Heart left ventricle (tissue), 16 donors: ENCODE data around the gene PALLD. TPM values are rescaled to one million over a fixed set of nuclear protein-coding genes. Genes with fewer than 3 reads are reported as not detected.
A peak's percentile ranks its signal among the peaks of the same experiment; 100 is the strongest.
"Not testable (repeated sequence)": the region's sequence is repeated elsewhere in the genome, so short reads cannot be mapped to it uniquely, and the experiment has no call there.

Experiments
- ATAC-seq, 4 donors: fragments of 200-7000 bp; cut with Tn5 transposase; one replicate each; pipeline ENCODE4 v1.9.1; 2020 to 2022; ENCODE audit warnings: moderate library complexity in 4 of 4, mild to moderate bottlenecking in 3 of 4, moderate number of reproducible peaks in 1 of 4
- DNase-seq, 5 donors: peaks; one replicate each; pipeline ENCODE4 v3.0.0-alpha.2; 2020
- H3K27ac ChIP-seq, 12 donors: fragments of 200-600 bp; sonication (generic) in 4 of 12; one replicate each; pipeline versions ENCODE4 v1.5.0 to v1.8.0; 2016 to 2022; ENCODE audit warnings: mild to moderate bottlenecking in 2 of 12
- H3K27me3 ChIP-seq, 9 donors: fragments of 200-600 bp; sonication (generic) in 2 of 9; one replicate each; pipeline versions ENCODE4 v1.5.1 to v1.8.0; 2016 to 2022; ENCODE audit warnings: mild to moderate bottlenecking in 3 of 9
- H3K36me3 ChIP-seq, 9 donors: fragments of 200-600 bp; sonication (generic) in 2 of 9; one replicate each; pipeline versions ENCODE4 v1.5.0 to v1.8.0; 2018 to 2022; ENCODE audit warnings: mild to moderate bottlenecking in 2 of 9
- H3K4me1 ChIP-seq, 12 donors: fragments of 200-600 bp; sonication (generic) in 4 of 12; one replicate each; pipeline versions ENCODE4 v1.5.0 to v1.8.0; 2016 to 2022; ENCODE audit warnings: mild to moderate bottlenecking in 3 of 12
- H3K4me3 ChIP-seq, 12 donors: fragments of 200-600 bp; sonication (generic) in 4 of 12; one replicate each; pipeline versions ENCODE4 v1.5.0 to v1.8.0; 2017 to 2022; ENCODE audit warnings: mild to moderate bottlenecking in 9 of 12, moderate library complexity in 4 of 12
- H3K9me3 ChIP-seq, 12 donors: fragments of 200-600 bp; sonication (generic) in 4 of 12; one replicate each; pipeline versions ENCODE4 v1.5.0 to v1.8.0; 2016 to 2022; ENCODE audit warnings: mild to moderate bottlenecking in 1 of 12
- POLR2A ChIP-seq, 2 donors: fragments of 450-650 bp; IDR thresholded peaks; one replicate each; pipeline ENCODE4 v1.6.1; 2017; ENCODE audit warnings: antibody characterized with exemption in 2 of 2, mild to moderate bottlenecking in 2 of 2, moderate library complexity in 2 of 2
- WGBS, 4 donors: extraction: QIAGEN DNeasy Blood & Tissue Kit in 2 of 4; methylation state at CpG; one replicate each; pipeline versions ENCODE4 v1.1.5 to v1.1.7; 2013 to 2018; 5-methylcytosine and 5-hydroxymethylcytosine counted together
- intact Hi-C, 10 donors: fragments of 100-400 bp; cut with DNase I; formaldehyde crosslinking; loops; one replicate each; pipeline versions ENCODE4 v1.11.1 to v1.14.2; 2022
- polyA plus RNA-seq, 2 donors: library from polyadenylated mRNA; stranded (reverse); fragments of 200-250 nt; gene quantifications; one replicate each; pipeline ENCODE4 v1.2.3, GENCODE V29; 2013
- total RNA-seq, 9 donors: library from RNA; depleted of rRNA in 2 of 9; stranded (reverse); fragments of >200 nt in 2 of 9; fragmentation: NEBNext Ultra II Directional in 3 of 9; extraction: Animal tissue kit (Norgen Biotek cat#: 25700) in 3 of 9; gene quantifications; one replicate each; pipeline versions ENCODE4 v1.1.0 to v1.2.4, GENCODE V29; 2016 to 2023
- TF ChIP-seq, protein P1 (sequence below), 12 donors: fragments of 200-600 bp; sonication (generic) in 4 of 12; IDR thresholded peaks; one replicate each; pipeline versions ENCODE4 v1.5.0 to v1.8.0; 2018 to 2022; ENCODE audit warnings: antibody characterized with exemption in 12 of 12, mild to moderate bottlenecking in 5 of 12
- donor health status: ischemic (EF 13 %, LVEDD 7.1; RV severe dilation, severe dysfunction).
- donor health status: healthy with polysubstance abuse.
- donor health status: DM: no; HTN: yes; CAD: no.
- donor health status: DM: no; HTN: no; CAD: no.
- donor health status: ischemic (EF 25% LVEDD 6.9; RV normal size, moderate dysfunction).
- donor health status: ischemic (EF 25% LVEDD 5.7; RV mildly dilated, moderate dysfunction).
- donor health status: healthy.
- donor health status: DM: yes; HTN: yes; CAD: no.
- donor health status: ischemic (EF 35%, LVEDD 5.7; RV mildly dilated, moderate dysfunction).
- donor health status: nonischemic (EF 11% LVEDD 7.7; RV severe dilation, severe dysfunction).
- donor health status: DM: yes; HTN: yes; CAD: no.
- donor health status: PGD.
- donor health status: ischemic (EF 29% LVEDD 5.4; RV normal size, mild dysfunction).
- donor health status: nonischemic (EF 23%, LVEDD 6.1; RV moderate dilation, normal function).

PALLD gene
- total and polyA plus RNA-seq, 11 donors, result 193 to 1,428 (median 1,015) TPM

DNA sequence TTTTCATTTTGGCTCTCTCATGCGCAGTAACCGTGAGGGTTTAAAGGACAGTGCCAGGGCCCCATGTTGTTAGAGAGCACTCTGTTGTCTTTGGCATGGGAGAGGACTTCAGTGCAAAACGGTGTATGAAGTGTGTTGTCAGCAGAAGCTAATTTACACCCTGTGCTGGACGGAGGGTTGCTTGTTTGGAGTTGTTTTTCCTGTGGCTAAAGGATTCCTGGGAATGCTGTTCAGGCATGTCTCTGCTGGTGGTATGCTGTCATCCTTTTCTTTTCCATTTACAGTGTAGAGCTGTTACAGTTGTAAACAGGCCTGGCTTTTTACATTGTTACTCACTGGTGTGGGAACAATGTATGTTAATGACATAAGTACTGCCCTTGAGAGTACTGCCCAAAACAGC lies 306.9 kb downstream of the PALLD start:
- no peak for TF ChIP-seq POLR2A (IDR thresholded peaks at IDR 0.05)
- TF ChIP-seq, protein P1, sequence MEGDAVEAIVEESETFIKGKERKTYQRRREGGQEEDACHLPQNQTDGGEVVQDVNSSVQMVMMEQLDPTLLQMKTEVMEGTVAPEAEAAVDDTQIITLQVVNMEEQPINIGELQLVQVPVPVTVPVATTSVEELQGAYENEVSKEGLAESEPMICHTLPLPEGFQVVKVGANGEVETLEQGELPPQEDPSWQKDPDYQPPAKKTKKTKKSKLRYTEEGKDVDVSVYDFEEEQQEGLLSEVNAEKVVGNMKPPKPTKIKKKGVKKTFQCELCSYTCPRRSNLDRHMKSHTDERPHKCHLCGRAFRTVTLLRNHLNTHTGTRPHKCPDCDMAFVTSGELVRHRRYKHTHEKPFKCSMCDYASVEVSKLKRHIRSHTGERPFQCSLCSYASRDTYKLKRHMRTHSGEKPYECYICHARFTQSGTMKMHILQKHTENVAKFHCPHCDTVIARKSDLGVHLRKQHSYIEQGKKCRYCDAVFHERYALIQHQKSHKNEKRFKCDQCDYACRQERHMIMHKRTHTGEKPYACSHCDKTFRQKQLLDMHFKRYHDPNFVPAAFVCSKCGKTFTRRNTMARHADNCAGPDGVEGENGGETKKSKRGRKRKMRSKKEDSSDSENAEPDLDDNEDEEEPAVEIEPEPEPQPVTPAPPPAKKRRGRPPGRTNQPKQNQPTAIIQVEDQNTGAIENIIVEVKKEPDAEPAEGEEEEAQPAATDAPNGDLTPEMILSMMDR (IDR thresholded peaks at IDR 0.05), result no peak
- H3K27ac ChIP-seq, result peak overlapping the region in 10 of 12 donors; percentile 19 to 58 (median 47)
- DNase-seq, result no peak
- H3K9me3 ChIP-seq, result peaks cover 0 to 5% (median 0%) of the 10 kb centered on the region in 12 donors
- H3K27me3 ChIP-seq, result no peaks in the 10 kb centered on the region
- H3K36me3 ChIP-seq, result no peaks in the 10 kb centered on the region
- intact Hi-C loops, result no loop called here
- no peak overlapping the region for H3K4me3 ChIP-seq
- ATAC-seq, result peak; percentile 72 to 81 (median 77)
- peaks cover 0 to 20% (median 8%) of the 10 kb centered on the region in 12 donors for H3K4me1 ChIP-seq
- 39 to 57% (median 45%) methylated on average over 4 of the region's 4 CpGs for WGBS, 4 donors

DNA sequence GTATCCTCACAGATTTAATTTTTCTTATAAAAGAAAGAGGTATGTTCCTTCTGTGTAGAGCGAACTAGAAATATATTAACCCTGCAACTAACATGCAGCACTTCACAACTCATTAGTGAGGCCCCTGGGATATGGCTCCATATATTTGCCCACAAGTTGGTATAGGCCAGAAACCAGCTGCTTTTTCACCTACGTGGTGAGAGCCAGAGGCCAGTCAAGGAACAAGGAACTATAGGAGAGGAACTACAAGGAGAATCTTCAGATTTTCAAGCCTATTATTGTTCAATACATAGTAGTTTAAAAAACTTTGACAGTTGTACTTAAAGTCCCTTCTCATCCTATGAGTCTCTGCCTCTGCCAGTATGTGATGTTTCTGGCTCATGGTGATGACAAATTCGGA lies 307.3 kb downstream of the PALLD start:
- no peak for TF ChIP-seq POLR2A (IDR thresholded peaks at IDR 0.05)
- TF ChIP-seq, protein P1 (IDR thresholded peaks at IDR 0.05), result no peak
- ATAC-seq, result no peak
- 83 to 88% (median 84%) methylated on average over 3 of the region's 3 CpGs for WGBS, 4 donors

DNA sequence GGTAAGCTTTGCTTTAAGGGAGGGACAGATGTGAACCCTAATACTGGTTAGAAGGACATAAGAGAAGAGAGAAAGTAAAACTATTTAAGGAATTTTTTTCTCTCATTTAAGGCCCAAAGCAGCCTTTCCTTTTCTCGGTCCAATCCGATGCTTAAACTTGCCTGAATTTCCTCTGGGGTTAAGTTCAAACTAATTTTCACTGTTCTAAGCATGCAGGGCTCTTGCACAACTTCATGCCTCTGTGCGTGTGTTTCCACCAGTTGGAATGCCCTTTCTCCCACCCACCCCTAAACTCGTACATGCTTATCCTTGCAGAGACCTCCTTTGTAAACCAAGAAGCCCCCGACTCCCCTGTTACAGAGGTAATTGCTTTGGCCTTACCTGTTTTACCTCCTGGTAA lies 308.5 kb downstream of the PALLD start:
- Histone ChIP-seq H3K4me3 (no peak overlapping the region), H3K4me1 (peaks cover 0 to 20% (median 8%) of the 10 kb centered on the region in 12 donors), H3K36me3 (no peaks in the 10 kb centered on the region), H3K27ac (no peak overlapping the region), H3K9me3 (peaks cover 0 to 5% (median 0%) of the 10 kb centered on the region in 12 donors), H3K27me3 (no peaks in the 10 kb centered on the region)
- DNase-seq (no peak), ATAC-seq (no peak)
- intact Hi-C loops, result no loop called here
- 83 to 89% (median 85%) methylated on average over 5 of the region's 5 CpGs for WGBS, 4 donors
- TF ChIP-seq, protein P1 (IDR thresholded peaks at IDR 0.05), result no peak
- TF ChIP-seq POLR2A (IDR thresholded peaks at IDR 0.05), result no peak

More for the DNA sequence above, 307.3 kb downstream of the PALLD start:
- intact Hi-C loops, result no loop called here
- Histone ChIP-seq H3K27me3 (no peaks in the 10 kb centered on the region), H3K4me3 (no peak overlapping the region), H3K9me3 (peaks cover 0 to 5% (median 0%) of the 10 kb centered on the region in 12 donors), H3K4me1 (peaks cover 0 to 20% (median 8%) of the 10 kb centered on the region in 12 donors), H3K36me3 (no peaks in the 10 kb centered on the region), H3K27ac (peak overlapping the region in 9 of 12 donors; percentile 6 to 58 (median 29))
- DNase-seq, result no peak

DNA sequence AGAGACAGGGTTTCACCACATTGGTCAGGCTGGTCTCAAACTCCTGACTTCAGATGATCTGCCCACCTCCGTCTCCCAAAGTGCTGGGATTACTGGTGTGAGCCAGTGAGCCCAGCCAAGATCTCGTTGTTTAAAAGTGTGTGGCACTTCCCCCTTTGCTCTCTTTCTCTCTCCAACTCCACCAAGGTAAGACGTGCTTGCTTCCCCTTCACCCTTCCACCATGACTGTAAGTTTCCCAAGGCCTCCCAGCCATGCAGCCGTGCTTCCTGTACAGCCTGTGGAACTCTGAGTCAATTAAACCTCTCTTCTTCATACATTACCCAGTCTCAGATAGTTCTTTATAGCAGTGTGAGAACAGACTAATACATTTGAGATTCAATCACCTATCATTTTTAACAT lies 309.4 kb downstream of the PALLD start:
- H3K4me1 ChIP-seq, result peaks cover 0 to 22% (median 11%) of the 10 kb centered on the region in 12 donors
- WGBS, 4 donors, result 74 to 81% (median 77%) methylated on average over 4 of the region's 4 CpGs
- H3K36me3 ChIP-seq, intact Hi-C loops, ATAC-seq, H3K4me3 ChIP-seq, DNase-seq, H3K27me3 ChIP-seq, H3K9me3 ChIP-seq: not testable (repeated sequence)
- peak overlapping the region in 2 of 12 donors; percentile 5 to 54 for H3K27ac ChIP-seq

DNA sequence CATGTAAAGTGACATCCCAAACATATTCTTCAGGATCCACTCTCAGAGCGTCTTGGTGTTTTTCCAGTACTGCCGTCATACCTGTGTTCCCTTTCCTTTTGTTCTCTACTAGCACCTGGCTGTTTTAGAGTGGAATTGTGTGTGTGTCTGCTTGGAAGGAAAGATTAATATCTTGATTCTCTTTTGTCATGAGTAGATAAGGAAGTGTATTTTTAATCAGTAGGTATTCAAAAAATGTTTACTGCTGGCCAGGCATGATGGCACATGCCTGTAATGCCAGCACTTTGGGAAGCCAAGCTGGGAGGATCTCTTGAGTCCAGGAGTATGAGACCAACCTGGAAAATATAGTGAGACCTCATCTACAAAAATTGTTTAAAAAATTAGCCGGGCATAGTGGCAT lies 314.4 kb downstream of the PALLD start:
- 64 to 88% (median 68%) methylated on average over 3 of the region's 3 CpGs for WGBS, 4 donors
- Histone ChIP-seq H3K4me1 (peaks cover 0 to 37% (median 14%) of the 10 kb centered on the region in 12 donors), H3K4me3 (no peak overlapping the region), H3K36me3 (no peaks in the 10 kb centered on the region), H3K27ac (peak overlapping the region in 9 of 12 donors; percentile 15 to 89 (median 49)), H3K27me3 (no peaks in the 10 kb centered on the region), H3K9me3 (no peaks in the 10 kb centered on the region)
- ATAC-seq (no peak), DNase-seq (no peak)
- intact Hi-C loops, result no loop called here
- TF ChIP-seq, protein P1 (IDR thresholded peaks at IDR 0.05), result no peak
- no peak for TF ChIP-seq POLR2A (IDR thresholded peaks at IDR 0.05)
